ENCODE results near the gene MUC6.

Gene MUC6

GRCh38 chr11:1024597-1025409 lies 11.7 kb downstream of the MUC6 start:
- no peaks in the 10 kb centered on the region for H3K9me3 ChIP-seq (replicated peaks; ENCODE audit: insufficient read depth, low read length)
- no peak overlapping the region for H3K4me3 ChIP-seq (ENCODE audit: low read length)
- no peaks in the 10 kb centered on the region for H3K36me3 ChIP-seq (replicated peaks; ENCODE audit: insufficient read depth, low read length)
- H3K4me1 ChIP-seq (ENCODE audit: low read length): no peaks in the 10 kb centered on the region
- H2AFZ ChIP-seq (ENCODE audit: low read length): no peak overlapping the region
- H3K79me2 ChIP-seq (ENCODE audit: low read length): no peaks in the 10 kb centered on the region
- H3K9me2 ChIP-seq (replicated peaks; ENCODE audit: insufficient read depth, low read length): no peaks in the 10 kb centered on the region
- no peak overlapping the region for H3K4me2 ChIP-seq (ENCODE audit: low read depth, low read length)
- no peak overlapping the region for H3K9ac ChIP-seq (ENCODE audit: low read length)
- DNase-seq: no peak
- H3K27ac ChIP-seq (ENCODE audit: low read length): no peak overlapping the region
- TF ChIP-seq, protein P1, sequence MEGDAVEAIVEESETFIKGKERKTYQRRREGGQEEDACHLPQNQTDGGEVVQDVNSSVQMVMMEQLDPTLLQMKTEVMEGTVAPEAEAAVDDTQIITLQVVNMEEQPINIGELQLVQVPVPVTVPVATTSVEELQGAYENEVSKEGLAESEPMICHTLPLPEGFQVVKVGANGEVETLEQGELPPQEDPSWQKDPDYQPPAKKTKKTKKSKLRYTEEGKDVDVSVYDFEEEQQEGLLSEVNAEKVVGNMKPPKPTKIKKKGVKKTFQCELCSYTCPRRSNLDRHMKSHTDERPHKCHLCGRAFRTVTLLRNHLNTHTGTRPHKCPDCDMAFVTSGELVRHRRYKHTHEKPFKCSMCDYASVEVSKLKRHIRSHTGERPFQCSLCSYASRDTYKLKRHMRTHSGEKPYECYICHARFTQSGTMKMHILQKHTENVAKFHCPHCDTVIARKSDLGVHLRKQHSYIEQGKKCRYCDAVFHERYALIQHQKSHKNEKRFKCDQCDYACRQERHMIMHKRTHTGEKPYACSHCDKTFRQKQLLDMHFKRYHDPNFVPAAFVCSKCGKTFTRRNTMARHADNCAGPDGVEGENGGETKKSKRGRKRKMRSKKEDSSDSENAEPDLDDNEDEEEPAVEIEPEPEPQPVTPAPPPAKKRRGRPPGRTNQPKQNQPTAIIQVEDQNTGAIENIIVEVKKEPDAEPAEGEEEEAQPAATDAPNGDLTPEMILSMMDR (IDR thresholded peaks at IDR 0.05; ENCODE audit: low read length): no peak
- TF ChIP-seq EZH2 (optimal IDR thresholded peaks at IDR 0.05; ENCODE audit: low read depth, low read length): no peak
- no peak for TF ChIP-seq EZH2phosphoT487 (IDR thresholded peaks at IDR 0.05; ENCODE audit: low read length)
- no peaks in the 10 kb centered on the region for H3F3A ChIP-seq (ENCODE audit: insufficient read depth, low read length)
- H3K27me3 ChIP-seq (replicated peaks; ENCODE audit: insufficient read depth, low read length): peaks cover 31% of the 10 kb centered on the region; the same call in 1 of the 2 replicates
- H4K20me1 ChIP-seq (ENCODE audit: insufficient read depth, low read length): no peaks in the 10 kb centered on the region

DNA sequence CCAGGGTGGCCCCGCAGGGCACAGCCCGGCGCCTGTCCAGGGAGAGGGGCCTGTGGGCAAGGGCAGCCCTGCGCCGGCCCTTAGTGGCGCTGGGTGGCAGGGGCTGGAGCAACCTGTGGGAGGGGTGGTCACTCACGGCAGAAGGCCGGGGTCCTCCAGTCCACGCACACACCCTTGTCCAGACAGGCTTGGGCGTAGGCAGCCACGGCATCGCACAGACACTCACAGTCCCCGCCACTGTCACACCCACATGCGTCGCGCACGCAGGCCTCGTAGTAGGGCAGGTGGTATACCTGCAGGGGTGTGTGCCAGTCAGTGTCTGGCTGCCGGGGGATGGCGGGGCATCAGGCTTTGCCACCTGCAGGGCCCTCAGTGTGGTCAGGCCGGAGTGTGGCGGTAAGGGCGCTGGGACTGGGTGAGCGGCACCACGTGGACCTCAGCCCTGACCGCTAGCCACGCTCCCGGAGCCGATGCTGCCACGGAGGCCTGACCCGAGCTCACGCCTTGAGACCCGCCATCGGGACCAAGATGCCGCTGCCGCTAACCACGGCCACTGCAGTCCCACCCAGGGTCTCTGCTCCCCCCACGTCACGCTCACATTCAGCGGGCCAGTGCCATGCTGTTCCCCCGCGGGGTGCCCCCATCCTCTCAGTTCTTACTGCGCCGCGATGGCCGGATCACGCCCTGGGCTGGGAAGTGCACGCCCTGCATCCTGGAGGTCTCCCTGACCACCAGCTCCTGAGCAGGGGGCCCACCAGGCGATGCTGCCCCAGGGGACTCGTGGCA lies 12.5 kb downstream of the MUC6 start:
- H2AFZ ChIP-seq (ENCODE audit: low read length): no peak overlapping the region
- H3K36me3 ChIP-seq (replicated peaks; ENCODE audit: insufficient read depth, low read length): no peaks in the 10 kb centered on the region
- H3K27me3 ChIP-seq (replicated peaks; ENCODE audit: insufficient read depth, low read length): peaks cover 25% of the 10 kb centered on the region; the same call in 1 of the 2 replicates
- no peaks in the 10 kb centered on the region for H3K79me2 ChIP-seq (ENCODE audit: low read length)
- no peaks in the 10 kb centered on the region for H3K9me3 ChIP-seq (replicated peaks; ENCODE audit: insufficient read depth, low read length)
- no peak for DNase-seq
- H3K9ac ChIP-seq (ENCODE audit: low read length): no peak overlapping the region
- H3F3A ChIP-seq (ENCODE audit: insufficient read depth, low read length): no peaks in the 10 kb centered on the region
- H3K9me2 ChIP-seq (replicated peaks; ENCODE audit: insufficient read depth, low read length): no peaks in the 10 kb centered on the region
- no peak overlapping the region for H3K4me2 ChIP-seq (ENCODE audit: low read depth, low read length)
- H4K20me1 ChIP-seq (ENCODE audit: insufficient read depth, low read length): no peaks in the 10 kb centered on the region
- H3K4me3 ChIP-seq (ENCODE audit: low read length): no peak overlapping the region
- no peak overlapping the region for H3K27ac ChIP-seq (ENCODE audit: low read length)
- H3K4me1 ChIP-seq (ENCODE audit: low read length): no peaks in the 10 kb centered on the region
- TF ChIP-seq, protein P1 (IDR thresholded peaks at IDR 0.05; ENCODE audit: low read length): no peak
- TF ChIP-seq EZH2phosphoT487 (IDR thresholded peaks at IDR 0.05; ENCODE audit: low read length) (no peak), EZH2 (optimal IDR thresholded peaks at IDR 0.05; ENCODE audit: low read depth, low read length) (no peak)

DNA sequence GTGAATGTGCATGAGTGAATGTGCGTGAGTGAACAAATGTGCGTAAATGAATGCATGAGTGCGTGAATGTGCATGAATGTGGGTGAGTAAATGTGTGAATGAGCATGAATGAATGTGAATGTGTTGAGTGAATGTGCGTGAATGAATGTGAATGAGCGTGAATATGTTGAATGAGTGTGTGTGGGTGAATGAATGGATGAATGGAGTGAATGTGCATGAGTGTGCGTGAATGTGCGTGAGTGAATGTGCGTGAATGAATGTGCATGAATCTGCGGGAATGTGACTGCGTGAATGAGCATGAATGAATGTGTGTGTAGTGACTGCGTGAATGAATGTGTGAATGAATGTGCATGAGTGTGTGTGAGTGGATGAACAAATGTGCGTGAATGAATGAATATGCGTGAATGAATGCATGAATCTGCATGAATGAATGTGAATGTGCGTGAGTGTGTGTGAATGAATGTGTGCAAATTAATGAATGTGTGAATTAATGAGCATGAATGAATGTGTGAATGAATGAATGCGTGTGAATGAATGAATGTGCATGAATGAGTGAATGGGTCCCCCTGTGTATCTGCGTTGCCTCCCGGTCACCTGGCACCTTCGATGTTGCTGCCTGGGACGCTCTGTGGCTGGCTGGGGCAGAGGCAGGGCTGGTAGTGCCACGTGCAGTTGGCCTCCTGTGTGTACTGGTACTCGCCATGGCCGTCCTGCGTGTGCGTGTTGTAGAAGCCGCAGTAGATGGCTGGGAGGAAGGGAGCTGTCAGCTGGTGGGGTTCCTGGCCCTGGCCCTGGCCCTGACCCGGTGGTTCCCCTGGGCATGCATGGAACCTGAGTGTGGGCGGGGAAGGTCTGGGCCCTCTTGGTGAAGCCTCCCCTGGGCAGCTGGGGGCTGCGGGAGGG lies 13.4 kb downstream of the MUC6 start:
- TF ChIP-seq, protein P1 (IDR thresholded peaks at IDR 0.05; ENCODE audit: low read length): no peak
- no peak for TF ChIP-seq EZH2 (optimal IDR thresholded peaks at IDR 0.05; ENCODE audit: low read depth, low read length)
- no peak for TF ChIP-seq EZH2phosphoT487 (IDR thresholded peaks at IDR 0.05; ENCODE audit: low read length)
- H3K9me3 ChIP-seq (replicated peaks; ENCODE audit: insufficient read depth, low read length): no peaks in the 10 kb centered on the region
- no peak overlapping the region for H2AFZ ChIP-seq (ENCODE audit: low read length)
- no peaks in the 10 kb centered on the region for H3K9me2 ChIP-seq (replicated peaks; ENCODE audit: insufficient read depth, low read length)
- H3K36me3 ChIP-seq (replicated peaks; ENCODE audit: insufficient read depth, low read length): no peaks in the 10 kb centered on the region
- no peaks in the 10 kb centered on the region for H3F3A ChIP-seq (ENCODE audit: insufficient read depth, low read length)
- H3K4me3 ChIP-seq (ENCODE audit: low read length): no peak overlapping the region
- H3K27ac ChIP-seq (ENCODE audit: low read length): no peak overlapping the region
- H3K4me2 ChIP-seq (ENCODE audit: low read depth, low read length): no peak overlapping the region
- peaks cover 16% of the 10 kb centered on the region; the same call in 1 of the 2 replicates for H3K27me3 ChIP-seq (replicated peaks; ENCODE audit: insufficient read depth, low read length)
- H3K9ac ChIP-seq (ENCODE audit: low read length): no peak overlapping the region
- H4K20me1 ChIP-seq (ENCODE audit: insufficient read depth, low read length): no peaks in the 10 kb centered on the region
- H3K79me2 ChIP-seq (ENCODE audit: low read length): no peaks in the 10 kb centered on the region
- no peaks in the 10 kb centered on the region for H3K4me1 ChIP-seq (ENCODE audit: low read length)
- no peak for DNase-seq
